RWPE2 (cell line): Measurements from ENCODE around the gene FAM168B.
A peak's percentile ranks its signal among the peaks of the same experiment; 100 is the strongest.
"Not testable (repeated sequence)": the region's sequence is repeated elsewhere in the genome, so short reads cannot be mapped to it uniquely, and the experiment has no call there.

Experiments
- ATAC-seq: fragments of 200-7000 bp; cut with Tn5 transposase; 3 replicates; pipeline ENCODE4 v1.9.1; 2021; ENCODE audit warnings: low read depth
- DNase-seq: peaks from one replicate; pipeline ENCODE4 v3.0.0-alpha.2; 2020; ENCODE audit warnings: low spot score
- H3K27ac ChIP-seq: fragments of 450-650 bp; 2 replicates; pipeline ENCODE4 v1.5.1; 2017; ENCODE audit warnings: mild to moderate bottlenecking; ENCODE audit not compliant: poor library complexity, severe bottlenecking
- H3K27me3 ChIP-seq: fragments of 250-450 bp; sonication (Bioruptor Pico); 2 replicates; pipeline ENCODE4 v1.5.1; 2021; ENCODE audit warnings: mild to moderate bottlenecking, moderate library complexity; ENCODE audit not compliant: insufficient read depth, poor library complexity, severe bottlenecking
- H3K36me3 ChIP-seq: fragments of 250-450 bp; sonication (Bioruptor Pico); 2 replicates; pipeline ENCODE4 v1.5.1; 2020; ENCODE audit warnings: low read depth, mild to moderate bottlenecking, moderate library complexity
- H3K4me1 ChIP-seq: fragments of 250-450 bp; sonication (Bioruptor Pico); 2 replicates; pipeline ENCODE4 v1.5.1; 2021; ENCODE audit warnings: mild to moderate bottlenecking, moderate library complexity; ENCODE audit not compliant: insufficient read depth, poor library complexity, severe bottlenecking
- H3K4me3 ChIP-seq: fragments of 250-450 bp; sonication (Bioruptor Pico); 2 replicates; pipeline ENCODE4 v1.5.1; 2021; ENCODE audit warnings: mild to moderate bottlenecking, moderate library complexity; ENCODE audit not compliant: severe bottlenecking
- H3K9me3 ChIP-seq: fragments of 250-450 bp; sonication (Bioruptor Pico); 2 replicates; pipeline ENCODE4 v1.5.1; 2021; ENCODE audit warnings: mild to moderate bottlenecking, moderate library complexity; ENCODE audit not compliant: severe bottlenecking
- TF ChIP-seq, protein P1 (sequence below): fragments of 450-650 bp; IDR thresholded peaks from one replicate; pipeline ENCODE4 v1.5.1; 2017; ENCODE audit warnings: mild to moderate bottlenecking, moderate library complexity; ENCODE audit not compliant: poor library complexity, severe bottlenecking

Gene FAM168B

DNA sequence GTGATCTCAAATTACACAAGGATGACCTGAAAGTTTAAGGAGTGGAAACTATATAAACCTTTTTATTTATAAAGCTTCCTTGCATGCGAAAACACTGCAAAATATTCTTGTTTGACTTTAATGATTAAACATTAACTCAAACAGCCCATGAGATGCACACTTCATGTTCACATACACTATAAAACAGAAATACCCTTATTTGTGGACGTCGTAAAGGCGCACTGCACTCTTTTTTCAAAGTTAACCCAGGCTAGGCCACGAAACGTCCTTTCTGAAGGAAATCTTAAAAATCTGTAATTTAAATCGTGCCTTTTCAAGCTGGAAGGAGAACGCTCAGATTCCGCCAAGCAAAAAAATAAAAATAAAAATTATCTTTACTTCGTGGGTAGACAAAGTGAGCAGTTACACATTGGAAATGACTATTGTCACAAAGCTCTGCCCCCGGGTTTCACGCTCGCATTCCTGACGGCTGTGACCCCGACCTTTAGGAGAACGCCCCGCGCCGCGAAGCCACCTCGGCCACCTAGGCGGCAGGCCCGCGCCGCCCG, 728 bp downstream of the FAM168B start:
- no peaks in the 10 kb centered on the region for H3K9me3 ChIP-seq
- no peak for ATAC-seq
- H3K27ac ChIP-seq: peak overlapping the region; percentile 74
- H3K4me3 ChIP-seq: peak overlapping the region; percentile 95
- no peak for DNase-seq
- TF ChIP-seq, protein P1, sequence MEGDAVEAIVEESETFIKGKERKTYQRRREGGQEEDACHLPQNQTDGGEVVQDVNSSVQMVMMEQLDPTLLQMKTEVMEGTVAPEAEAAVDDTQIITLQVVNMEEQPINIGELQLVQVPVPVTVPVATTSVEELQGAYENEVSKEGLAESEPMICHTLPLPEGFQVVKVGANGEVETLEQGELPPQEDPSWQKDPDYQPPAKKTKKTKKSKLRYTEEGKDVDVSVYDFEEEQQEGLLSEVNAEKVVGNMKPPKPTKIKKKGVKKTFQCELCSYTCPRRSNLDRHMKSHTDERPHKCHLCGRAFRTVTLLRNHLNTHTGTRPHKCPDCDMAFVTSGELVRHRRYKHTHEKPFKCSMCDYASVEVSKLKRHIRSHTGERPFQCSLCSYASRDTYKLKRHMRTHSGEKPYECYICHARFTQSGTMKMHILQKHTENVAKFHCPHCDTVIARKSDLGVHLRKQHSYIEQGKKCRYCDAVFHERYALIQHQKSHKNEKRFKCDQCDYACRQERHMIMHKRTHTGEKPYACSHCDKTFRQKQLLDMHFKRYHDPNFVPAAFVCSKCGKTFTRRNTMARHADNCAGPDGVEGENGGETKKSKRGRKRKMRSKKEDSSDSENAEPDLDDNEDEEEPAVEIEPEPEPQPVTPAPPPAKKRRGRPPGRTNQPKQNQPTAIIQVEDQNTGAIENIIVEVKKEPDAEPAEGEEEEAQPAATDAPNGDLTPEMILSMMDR: no peak
- H3K27me3 ChIP-seq: no peaks in the 10 kb centered on the region
- H3K36me3 ChIP-seq: peaks cover 32% of the 10 kb centered on the region
- peaks cover 8% of the 10 kb centered on the region for H3K4me1 ChIP-seq

DNA sequence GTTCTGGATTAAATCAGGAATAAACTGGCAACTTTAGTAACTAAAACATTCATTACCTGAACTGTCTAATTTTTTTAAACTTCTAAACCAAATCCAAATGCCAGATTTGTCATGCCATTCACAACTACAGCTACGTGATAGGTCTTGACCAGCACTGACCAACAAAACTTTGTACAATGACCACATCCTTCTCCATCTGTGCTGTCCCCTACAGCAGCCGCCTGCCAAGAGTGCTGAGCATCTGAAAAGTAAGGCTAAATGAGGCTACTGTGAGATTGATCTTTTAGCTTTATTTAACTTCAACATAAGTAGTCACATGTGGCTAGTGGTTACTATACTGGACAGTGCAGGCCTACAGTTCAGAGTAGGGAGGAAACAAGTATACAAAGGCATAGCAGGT, 7.6 kb downstream of the FAM168B start:
- H3K27ac ChIP-seq: no peak overlapping the region
- no peaks in the 10 kb centered on the region for H3K27me3 ChIP-seq
- ATAC-seq (no peak), DNase-seq (no peak)
- H3K4me3 ChIP-seq: no peak overlapping the region
- peaks cover 83% of the 10 kb centered on the region for H3K36me3 ChIP-seq
- TF ChIP-seq, protein P1: no peak
- H3K4me1 ChIP-seq: no peaks in the 10 kb centered on the region
- H3K9me3 ChIP-seq: no peaks in the 10 kb centered on the region

DNA sequence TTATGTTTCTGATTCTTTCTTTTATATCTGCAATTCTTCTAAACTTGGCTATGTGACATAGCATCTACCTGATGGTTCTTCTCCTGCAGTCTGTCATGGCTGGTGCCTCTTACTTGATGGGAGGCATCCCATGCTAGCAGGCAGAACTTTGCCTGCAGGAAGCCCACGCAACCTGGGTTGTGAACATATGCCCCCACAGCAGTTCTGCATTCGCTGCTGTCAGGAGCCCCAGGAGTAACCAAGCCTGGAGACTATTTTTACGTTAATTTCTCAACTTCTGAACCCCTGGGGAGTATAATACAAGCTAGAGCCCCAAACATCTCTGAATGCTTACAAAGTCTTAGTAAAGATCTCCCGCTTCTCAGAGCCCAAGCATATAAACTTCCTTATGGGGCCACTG, 12.1 kb downstream of the FAM168B start:
- Histone ChIP-seq H3K36me3 (peaks cover 88% of the 10 kb centered on the region), H3K27me3 (no peaks in the 10 kb centered on the region), H3K9me3 (no peaks in the 10 kb centered on the region), H3K27ac (no peak overlapping the region), H3K4me1 (no peaks in the 10 kb centered on the region), H3K4me3 (no peak overlapping the region)
- no peak for ATAC-seq
- no peak for DNase-seq
- TF ChIP-seq, protein P1: no peak

DNA sequence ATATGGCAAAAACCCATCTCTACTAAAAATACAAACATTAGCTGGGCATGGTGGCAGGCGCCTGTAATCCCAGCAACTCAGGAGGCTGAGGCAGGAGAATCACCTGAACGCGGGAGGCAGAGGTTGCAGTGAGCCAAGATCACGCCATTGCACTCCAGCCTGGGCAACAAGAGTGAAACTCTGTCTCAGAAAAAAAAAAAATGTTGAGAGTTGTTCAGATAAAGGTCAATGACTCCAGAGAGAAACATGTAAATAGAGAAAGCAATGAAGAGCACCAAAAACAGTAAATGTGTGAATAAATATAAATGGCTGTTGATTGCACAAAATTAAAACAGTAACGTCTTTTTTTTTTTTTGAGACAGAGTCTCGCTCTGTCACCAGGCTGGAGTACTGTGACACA, 13.3 kb downstream of the FAM168B start:
- peaks cover 83% of the 10 kb centered on the region for H3K36me3 ChIP-seq
- ATAC-seq, H3K4me3 ChIP-seq, H3K27ac ChIP-seq, DNase-seq, H3K9me3 ChIP-seq, H3K4me1 ChIP-seq, H3K27me3 ChIP-seq: not testable (repeated sequence)

DNA sequence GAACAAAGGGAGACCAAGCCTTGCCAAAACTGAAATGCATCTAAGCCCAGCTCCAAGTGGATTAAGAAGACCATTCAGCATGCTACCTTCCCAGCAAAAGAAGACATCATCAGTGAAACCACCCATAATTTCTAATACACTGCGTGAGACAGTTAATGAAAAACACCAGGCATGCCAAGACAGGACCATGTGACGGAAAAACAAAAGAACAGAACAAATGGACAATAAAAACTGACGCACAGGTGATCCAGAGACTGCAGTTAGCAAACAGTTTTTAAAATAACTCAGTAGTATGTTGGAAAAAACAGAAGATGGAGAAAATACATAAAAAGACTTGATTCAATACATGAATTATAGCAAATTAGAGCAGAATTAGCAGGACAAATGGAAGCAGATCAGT, 15.3 kb downstream of the FAM168B start:
- Histone ChIP-seq H3K27me3 (no peaks in the 10 kb centered on the region), H3K4me1 (peaks cover 5% of the 10 kb centered on the region), H3K9me3 (no peaks in the 10 kb centered on the region), H3K36me3 (peaks cover 87% of the 10 kb centered on the region), H3K4me3 (no peak overlapping the region), H3K27ac (no peak overlapping the region)
- ATAC-seq: no peak
- TF ChIP-seq, protein P1: no peak
- DNase-seq: no peak
